Measurements from ENCODE around the gene TSKU.
"Not testable (repeated sequence)": the region's sequence is repeated elsewhere in the genome, so short reads cannot be mapped to it uniquely, and the experiment has no call there.

TSKU gene

GRCh38 chr11:76783294-76783895, at the start of gene TSKU:
TSS of gene TSKU (plus strand) at chr11:76783356. CDS start at chr11:76795617, 12,261 bp downstream.
- in situ Hi-C loops (cut with MboI; ENCODE audit: low pct_unique_long_range_greater_than_20kb, low sequenced_read_pairs): no loop called here
- no peak for DNase-seq

- in situ Hi-C loops (cut with MboI; ENCODE audit: low pct_unique_long_range_greater_than_20kb, low sequenced_read_pairs): not testable (repeated sequence)
- DNase-seq: peak; percentile 72
These were observed 49.2 kb upstream of the TSKU start for GRCh38 chr11:76733906-76734305.

- in situ Hi-C loops (cut with MboI; ENCODE audit: low pct_unique_long_range_greater_than_20kb, low sequenced_read_pairs): no loop called here
- DNase-seq: no peak
These were observed 48.4 kb upstream of the TSKU start for GRCh38 chr11:76734456-76735420.

- in situ Hi-C loops (cut with MboI; ENCODE audit: low pct_unique_long_range_greater_than_20kb, low sequenced_read_pairs): no loop called here
- no peak for DNase-seq
These were observed 47.3 kb upstream of the TSKU start for GRCh38 chr11:76735841-76736240.

GRCh38 chr11:76736266-76736665, 46.9 kb upstream of the TSKU start:
- DNase-seq: no peak
- in situ Hi-C loops (cut with MboI; ENCODE audit: low pct_unique_long_range_greater_than_20kb, low sequenced_read_pairs): no loop called here

GRCh38 chr11:76736773-76737495, 46.2 kb upstream of the TSKU start:
- DNase-seq: no peak
- in situ Hi-C loops (cut with MboI; ENCODE audit: low pct_unique_long_range_greater_than_20kb, low sequenced_read_pairs): no loop called here

- no peak for DNase-seq
- in situ Hi-C loops (cut with MboI; ENCODE audit: low pct_unique_long_range_greater_than_20kb, low sequenced_read_pairs): no loop called here
These were observed 44.4 kb upstream of the TSKU start for GRCh38 chr11:76738618-76739240.

- in situ Hi-C loops (cut with MboI; ENCODE audit: low pct_unique_long_range_greater_than_20kb, low sequenced_read_pairs): no loop called here
- no peak for DNase-seq
These were observed 43.4 kb upstream of the TSKU start for GRCh38 chr11:76739798-76740197.

GRCh38 chr11:76740772-76741171, 42.4 kb upstream of the TSKU start:
- in situ Hi-C loops (cut with MboI; ENCODE audit: low pct_unique_long_range_greater_than_20kb, low sequenced_read_pairs): no loop called here
- no peak for DNase-seq

GRCh38 chr11:76742902-76743301, 40.3 kb upstream of the TSKU start:
- in situ Hi-C loops (cut with MboI; ENCODE audit: low pct_unique_long_range_greater_than_20kb, low sequenced_read_pairs): no loop called here
- no peak for DNase-seq

GRCh38 chr11:76744186-76745043, 38.7 kb upstream of the TSKU start:
- in situ Hi-C loops (cut with MboI; ENCODE audit: low pct_unique_long_range_greater_than_20kb, low sequenced_read_pairs): no loop called here
- peak; percentile 15 for DNase-seq

GRCh38 chr11:76745044-76745376, 38.1 kb upstream of the TSKU start:
- in situ Hi-C loops (cut with MboI; ENCODE audit: low pct_unique_long_range_greater_than_20kb, low sequenced_read_pairs): no loop called here
- no peak for DNase-seq

- DNase-seq: no peak
- in situ Hi-C loops (cut with MboI; ENCODE audit: low pct_unique_long_range_greater_than_20kb, low sequenced_read_pairs): no loop called here
These were observed 37.5 kb upstream of the TSKU start for GRCh38 chr11:76745561-76746207.

GRCh38 chr11:76747153-76747914, 35.8 kb upstream of the TSKU start:
- DNase-seq: no peak
- in situ Hi-C loops (cut with MboI; ENCODE audit: low pct_unique_long_range_greater_than_20kb, low sequenced_read_pairs): no loop called here

- in situ Hi-C loops (cut with MboI; ENCODE audit: low pct_unique_long_range_greater_than_20kb, low sequenced_read_pairs): no loop called here
- no peak for DNase-seq
These were observed 35.0 kb upstream of the TSKU start for GRCh38 chr11:76747915-76748860.

- in situ Hi-C loops (cut with MboI; ENCODE audit: low pct_unique_long_range_greater_than_20kb, low sequenced_read_pairs): no loop called here
- no peak for DNase-seq
These were observed 34.2 kb upstream of the TSKU start for GRCh38 chr11:76748948-76749347.

- in situ Hi-C loops (cut with MboI; ENCODE audit: low pct_unique_long_range_greater_than_20kb, low sequenced_read_pairs): no loop called here
- no peak for DNase-seq
These were observed 33.1 kb upstream of the TSKU start for GRCh38 chr11:76750067-76750466.

Data from KBM-7 (cell line).